HG02884 (cell line): ENCODE data around the gene DLL1.

Experiments used
- ATAC-seq: cut with Tn5 transposase; IDR thresholded peaks from one replicate; pipeline ENCODE4 v1.9.1; 2021; ENCODE audit warnings: mild to moderate bottlenecking, moderate library complexity; ENCODE audit not compliant: unreplicated experiment

Gene DLL1

GRCh38 chr6:170295510-170296422, 4.9 kb upstream of the DLL1 start:
- ATAC-seq, result peak; percentile 47

GRCh38 chr6:170294813-170295509, 4.1 kb upstream of the DLL1 start:
- no peak for ATAC-seq

- ATAC-seq, result no peak
These were observed 3.4 kb upstream of the DLL1 start for GRCh38 chr6:170294298-170294730.

- no peak for ATAC-seq
These were observed 2.7 kb upstream of the DLL1 start for GRCh38 chr6:170293341-170294231.

- ATAC-seq, result no peak
These were observed 1.7 kb upstream of the DLL1 start for GRCh38 chr6:170292407-170293158.

- no peak for ATAC-seq
These were observed 1.2 kb upstream of the DLL1 start for GRCh38 chr6:170292111-170292406.

GRCh38 chr6:170291271-170292110, 613 bp upstream of the DLL1 start:
- ATAC-seq, result no peak

GRCh38 chr6:170289951-170290295, 955 bp downstream of the DLL1 start:
- no peak for ATAC-seq

GRCh38 chr6:170289180-170289931, 1.5 kb downstream of the DLL1 start:
- ATAC-seq, result no peak

GRCh38 chr6:170288852-170289179, 2.1 kb downstream of the DLL1 start:
- ATAC-seq, result no peak

GRCh38 chr6:170288091-170288631, 2.7 kb downstream of the DLL1 start:
- ATAC-seq, result no peak

GRCh38 chr6:170287371-170287876, 3.5 kb downstream of the DLL1 start:
- no peak for ATAC-seq

GRCh38 chr6:170286934-170287265, 4.0 kb downstream of the DLL1 start:
- ATAC-seq, result no peak

- ATAC-seq, result no peak
These were observed 4.5 kb downstream of the DLL1 start for GRCh38 chr6:170286246-170286933.

- no peak for ATAC-seq
These were observed 5.4 kb downstream of the DLL1 start for GRCh38 chr6:170285482-170285881.

GRCh38 chr6:170284866-170285469, 5.9 kb downstream of the DLL1 start:
- no peak for ATAC-seq

- ATAC-seq, result no peak
These were observed 6.6 kb downstream of the DLL1 start for GRCh38 chr6:170284126-170284773.
